Measurements from ENCODE around the gene TMEM41B.

- no peak for TF ChIP-seq GATA2 (IDR thresholded peaks at IDR 0.05; ENCODE audit: low read depth, low read length)
- TF ChIP-seq GATA3 (IDR thresholded peaks at IDR 0.05; ENCODE audit: low read depth, low read length): no peak
Observed at GRCh38 chr11:9251311-9251710, 63.1 kb downstream of the TMEM41B start.
